Effector CD4-positive, alpha-beta T cell (primary cell): ENCODE data around the gene ZMYND8.
"Not testable (repeated sequence)": the region's sequence is repeated elsewhere in the genome, so short reads cannot be mapped to it uniquely, and the experiment has no call there.

Experiments
- DNase-seq: peaks from one replicate; pipeline ENCODE4 v3.0.0-alpha.2; 2020

The ZMYND8 gene

DNA sequence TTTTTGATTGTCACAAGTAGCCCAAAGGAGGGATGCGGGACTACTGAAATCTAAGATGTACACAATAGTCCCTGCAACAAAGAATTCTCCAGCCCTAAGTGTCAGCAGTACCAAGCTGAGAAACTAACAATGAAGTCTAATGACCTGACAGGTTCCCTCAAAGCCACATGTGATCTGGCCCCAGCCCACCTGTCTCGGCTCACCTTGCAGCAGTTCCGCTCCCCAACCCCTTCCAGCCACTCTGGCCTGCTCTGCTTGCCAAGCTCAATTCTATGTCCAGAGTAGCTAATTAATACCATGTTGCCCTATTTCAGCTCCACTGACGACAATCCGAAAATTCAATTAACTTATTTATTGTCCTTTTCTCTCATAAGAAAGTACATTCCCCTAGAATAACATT is 72.1 kb downstream of the ZMYND8 start:
- DNase-seq: no peak

DNA sequence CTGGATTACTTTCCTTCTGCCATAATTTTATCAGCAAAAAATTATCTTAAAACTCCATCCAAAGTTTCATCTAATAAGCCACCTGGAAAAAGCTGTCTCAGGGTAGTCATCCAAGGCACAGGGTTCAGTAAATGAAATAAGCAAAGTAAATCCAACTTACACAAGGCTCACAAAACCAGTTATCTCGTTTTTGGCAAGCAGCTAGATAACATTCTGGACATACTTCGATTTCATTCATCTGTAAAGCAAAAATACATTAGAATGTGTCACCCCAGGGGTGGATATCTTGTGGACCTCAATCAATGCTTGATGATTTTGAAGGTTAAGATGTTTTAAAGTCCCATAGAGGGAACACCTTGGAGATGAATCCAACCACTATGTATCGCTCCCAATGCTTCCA is 73.1 kb downstream of the ZMYND8 start:
- no peak for DNase-seq

DNA sequence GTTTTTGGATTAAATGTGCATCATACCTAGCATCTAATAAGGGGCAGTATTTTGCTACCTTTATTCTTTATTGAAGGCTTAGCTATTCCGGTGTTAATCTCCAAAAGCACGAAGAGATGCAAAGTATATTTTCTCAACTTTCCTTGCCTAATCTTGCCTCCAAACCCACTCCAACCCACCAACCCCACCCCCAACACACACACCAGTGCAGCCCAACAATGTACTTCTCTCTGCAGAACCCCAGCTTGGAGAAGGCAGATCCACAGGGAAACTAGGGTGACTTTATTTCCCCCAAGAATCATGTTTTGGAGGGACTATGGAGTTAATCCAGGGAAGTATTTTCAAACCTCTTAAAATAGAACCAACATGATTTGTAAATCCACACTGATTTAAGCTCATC is 73.6 kb downstream of the ZMYND8 start:
- DNase-seq: no peak

DNA sequence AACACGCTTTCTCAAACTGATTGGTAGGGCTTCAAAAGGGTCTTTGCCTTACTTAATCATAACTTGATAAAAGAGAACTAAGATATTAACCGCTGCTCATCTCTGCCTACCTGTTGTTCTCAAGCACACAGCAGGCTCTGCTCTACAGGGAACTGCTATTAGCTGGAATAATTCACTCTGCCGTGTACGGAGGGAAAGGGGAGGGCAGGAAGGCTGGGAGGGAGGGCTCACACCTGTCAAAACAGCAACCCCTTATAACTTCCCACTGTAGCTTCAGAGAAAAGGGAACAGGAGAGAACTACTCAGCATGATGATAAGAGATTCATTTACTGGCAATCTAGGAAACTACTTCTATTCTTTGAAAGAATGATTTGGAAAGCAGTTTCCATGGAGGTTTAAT is 75.1 kb downstream of the ZMYND8 start:
- no peak for DNase-seq

DNA sequence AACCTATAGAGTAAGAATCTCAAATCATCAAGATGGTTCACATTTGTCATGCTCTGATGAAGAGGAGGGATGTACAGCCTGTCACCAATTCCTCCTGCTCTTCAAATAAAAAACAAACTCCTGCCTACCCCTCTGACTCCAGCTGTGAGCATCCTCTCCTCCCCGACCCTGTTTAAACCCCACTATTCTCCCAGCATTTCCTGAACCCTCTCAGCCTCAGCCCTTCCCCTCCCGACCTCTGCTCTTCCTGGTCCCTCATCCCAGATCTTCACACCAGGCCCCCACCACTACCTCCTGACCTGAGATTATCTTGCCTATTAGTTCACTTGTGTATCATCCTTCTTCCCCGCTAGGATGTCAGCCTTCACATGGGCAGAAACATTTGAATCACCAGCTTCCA is 75.8 kb downstream of the ZMYND8 start:
- no peak for DNase-seq

DNA sequence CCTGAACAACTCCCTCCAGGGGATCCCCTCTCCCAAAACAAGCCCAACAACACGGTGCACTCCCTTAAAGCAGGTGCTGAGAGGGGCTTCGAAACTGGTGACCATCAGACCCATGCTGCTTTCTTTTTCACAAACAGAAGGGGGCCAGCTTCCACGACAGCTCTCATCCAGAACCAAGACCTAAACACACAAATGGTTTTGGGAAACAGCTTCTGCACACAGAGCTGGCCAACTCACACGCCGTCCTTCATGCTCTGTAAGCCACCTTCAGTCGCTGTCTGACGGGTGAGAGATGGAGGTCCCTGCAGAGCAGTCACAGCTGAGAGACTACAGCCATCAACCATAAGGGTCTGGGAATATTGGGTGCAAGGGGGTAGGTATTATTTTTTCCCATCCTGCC is 76.3 kb downstream of the ZMYND8 start:
- DNase-seq: no peak

DNA sequence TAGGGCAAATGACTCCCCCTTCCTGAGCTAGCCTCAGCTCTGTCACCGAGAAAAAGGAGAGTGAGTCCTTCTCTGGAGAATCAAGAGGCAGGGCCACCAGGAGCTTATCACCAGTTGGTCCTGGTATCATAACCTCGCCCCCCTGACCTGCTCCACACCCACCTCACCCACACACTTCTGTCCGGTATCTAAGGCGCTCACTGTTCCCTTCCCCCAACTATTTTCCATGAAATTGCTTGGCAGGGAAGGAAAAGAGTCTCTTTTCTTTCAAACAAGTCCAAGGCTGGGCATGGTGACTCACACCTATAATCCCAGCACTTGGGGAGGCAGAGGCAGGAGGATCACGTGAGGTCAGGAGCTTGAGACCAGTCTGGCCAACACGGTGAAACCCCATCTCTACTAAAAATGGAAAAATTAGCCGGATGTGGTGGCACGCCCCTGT is 77.6 kb downstream of the ZMYND8 start:
- DNase-seq: no peak

DNA sequence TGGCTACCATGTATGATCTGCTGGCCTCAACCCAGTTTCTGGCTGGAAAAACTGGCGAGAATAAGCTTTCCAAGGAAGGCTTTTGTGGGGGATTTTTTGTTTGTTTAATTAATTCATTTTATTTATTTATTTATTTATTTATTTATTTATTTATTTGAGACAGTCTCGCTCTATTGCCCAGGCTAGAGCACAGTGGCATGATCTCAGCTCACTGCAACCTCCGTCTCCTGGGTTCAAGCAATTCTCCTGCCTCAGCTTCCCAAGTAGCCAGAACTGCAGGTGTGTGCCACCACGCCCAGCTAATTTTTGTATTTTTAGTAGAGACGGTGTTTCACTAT is 79.0 kb downstream of the ZMYND8 start:
- not testable (repeated sequence) for DNase-seq

DNA sequence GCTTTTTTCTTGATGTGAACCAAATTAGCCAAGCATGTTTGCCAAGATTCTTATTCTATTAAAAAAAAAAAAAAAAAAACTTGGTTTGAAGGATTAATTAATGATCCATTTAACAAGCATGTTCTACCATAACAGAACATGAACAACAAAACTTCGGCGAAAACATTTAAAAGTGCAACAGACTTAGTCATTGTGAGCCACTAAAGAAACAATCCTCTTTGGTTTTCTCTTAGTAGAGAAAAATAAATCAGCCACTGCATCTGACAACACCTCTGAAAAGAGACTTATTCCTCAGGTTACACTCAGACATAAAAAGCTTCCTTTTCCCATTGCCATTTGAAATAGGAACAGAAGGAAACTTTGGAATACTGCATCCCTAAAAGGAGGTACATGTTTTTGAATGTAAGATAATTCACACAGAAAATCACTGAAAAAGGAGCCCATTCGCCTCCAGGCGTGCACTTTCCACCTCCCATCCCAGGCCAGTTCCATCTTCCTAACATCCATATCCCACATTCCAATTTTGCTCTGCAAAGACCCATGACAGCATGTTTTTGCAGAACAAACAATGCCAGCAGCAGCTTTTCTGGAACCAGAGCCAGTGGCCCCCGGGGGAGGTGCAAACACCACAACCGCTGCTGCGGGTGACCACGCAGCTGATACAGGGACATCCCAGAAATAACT is 79.5 kb downstream of the ZMYND8 start:
- no peak for DNase-seq

DNA sequence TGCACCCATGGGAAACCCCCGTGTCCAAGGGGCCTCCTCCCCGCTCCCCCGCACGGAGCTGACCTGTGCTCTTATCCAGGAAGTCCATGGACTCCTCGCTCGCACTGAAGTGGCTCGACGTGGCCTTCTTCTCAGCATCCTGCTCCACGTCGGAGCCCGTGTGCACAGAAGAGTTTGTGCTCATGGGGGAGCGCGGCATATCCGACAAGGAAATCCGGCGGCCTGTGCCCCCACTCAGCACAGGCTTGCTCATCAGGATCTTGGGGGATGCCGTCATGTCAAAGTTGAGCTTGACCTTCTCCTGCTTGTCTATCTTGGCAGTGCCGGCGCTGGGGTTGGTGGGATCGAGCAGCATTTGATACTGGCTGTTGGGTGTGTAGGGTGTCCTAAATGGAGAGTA is 80.2 kb downstream of the ZMYND8 start:
- no peak for DNase-seq

DNA sequence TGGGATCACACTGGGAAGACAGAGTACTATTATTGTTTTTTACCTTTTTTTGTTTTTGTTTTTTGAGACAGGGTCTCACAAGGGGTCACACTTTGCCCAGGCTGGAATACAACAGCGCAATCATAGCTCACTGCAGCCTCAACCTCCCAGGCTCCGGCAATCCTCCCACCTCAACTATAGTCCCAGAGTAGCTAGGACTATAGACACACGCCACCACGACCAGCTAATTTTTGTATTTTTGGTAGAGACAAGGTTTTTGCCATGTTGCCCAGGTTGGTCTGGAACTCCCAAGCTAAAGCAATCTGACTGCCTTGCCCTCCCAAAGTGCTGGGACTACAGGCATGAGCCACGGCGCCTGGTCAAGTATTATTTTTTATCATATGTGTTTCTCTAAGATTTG is 81.0 kb downstream of the ZMYND8 start:
- no peak for DNase-seq

DNA sequence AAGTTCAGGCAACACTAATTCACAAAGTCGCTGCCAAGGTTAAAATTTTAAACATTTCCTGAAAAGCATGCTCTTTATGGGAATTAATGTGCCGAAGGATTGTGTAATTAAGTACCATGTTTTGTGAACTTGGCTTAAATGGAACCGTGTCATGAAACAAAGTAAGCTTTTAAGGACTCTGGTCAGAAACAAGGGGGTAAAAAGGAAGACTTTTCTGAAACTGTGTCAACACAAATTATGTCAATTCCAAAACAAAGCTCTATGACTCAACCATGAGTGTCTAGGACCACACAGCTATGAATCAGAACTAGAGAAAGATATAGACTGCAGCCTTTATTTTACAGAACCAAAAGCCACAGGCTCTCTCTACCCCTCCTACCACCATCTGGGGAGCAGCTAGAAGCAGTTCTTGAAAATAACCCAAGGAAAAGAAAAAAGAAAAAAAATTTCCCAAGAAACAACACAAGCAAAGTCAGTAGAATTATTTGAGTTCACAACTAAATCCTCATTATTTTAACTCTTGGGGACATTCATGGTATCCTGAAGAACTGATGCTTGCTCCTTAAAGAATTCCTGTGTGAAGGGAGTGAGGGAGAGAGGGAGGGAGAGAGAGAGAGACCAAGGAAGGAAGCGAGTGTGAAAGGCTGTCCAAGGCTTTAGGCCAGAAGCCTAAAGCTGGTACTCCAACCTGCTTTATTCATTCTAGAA is 81.9 kb downstream of the ZMYND8 start:
- no peak for DNase-seq

DNA sequence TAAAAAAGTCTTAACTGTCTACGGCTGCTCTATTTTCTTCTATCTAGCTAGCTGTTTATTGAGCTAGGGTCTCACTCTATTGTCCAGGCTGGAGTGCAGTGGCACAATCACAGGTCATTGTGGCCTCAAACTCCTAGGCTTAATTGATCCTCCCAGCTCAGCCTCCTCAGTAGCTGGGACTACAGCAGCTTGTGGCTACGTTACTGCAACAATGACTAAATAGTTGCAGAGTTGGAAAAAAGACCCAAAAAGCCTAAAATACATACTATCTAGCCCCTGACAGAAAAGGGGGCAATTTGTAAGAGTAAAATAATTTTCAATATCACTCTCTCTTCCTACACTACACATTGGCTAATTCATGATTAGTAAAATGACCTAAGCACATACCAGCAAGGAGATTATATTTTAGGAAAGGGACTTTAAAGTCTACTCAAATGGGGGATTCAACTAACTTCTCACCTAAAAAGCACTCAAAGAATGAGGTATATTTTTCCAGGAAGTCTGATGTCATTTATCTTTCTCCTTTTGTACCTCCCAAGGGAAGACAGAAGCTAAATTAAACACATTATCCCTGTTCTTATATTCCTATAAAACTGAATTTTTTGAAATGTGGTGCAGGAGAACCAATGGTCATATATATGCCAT is 82.8 kb downstream of the ZMYND8 start:
- no peak for DNase-seq

DNA sequence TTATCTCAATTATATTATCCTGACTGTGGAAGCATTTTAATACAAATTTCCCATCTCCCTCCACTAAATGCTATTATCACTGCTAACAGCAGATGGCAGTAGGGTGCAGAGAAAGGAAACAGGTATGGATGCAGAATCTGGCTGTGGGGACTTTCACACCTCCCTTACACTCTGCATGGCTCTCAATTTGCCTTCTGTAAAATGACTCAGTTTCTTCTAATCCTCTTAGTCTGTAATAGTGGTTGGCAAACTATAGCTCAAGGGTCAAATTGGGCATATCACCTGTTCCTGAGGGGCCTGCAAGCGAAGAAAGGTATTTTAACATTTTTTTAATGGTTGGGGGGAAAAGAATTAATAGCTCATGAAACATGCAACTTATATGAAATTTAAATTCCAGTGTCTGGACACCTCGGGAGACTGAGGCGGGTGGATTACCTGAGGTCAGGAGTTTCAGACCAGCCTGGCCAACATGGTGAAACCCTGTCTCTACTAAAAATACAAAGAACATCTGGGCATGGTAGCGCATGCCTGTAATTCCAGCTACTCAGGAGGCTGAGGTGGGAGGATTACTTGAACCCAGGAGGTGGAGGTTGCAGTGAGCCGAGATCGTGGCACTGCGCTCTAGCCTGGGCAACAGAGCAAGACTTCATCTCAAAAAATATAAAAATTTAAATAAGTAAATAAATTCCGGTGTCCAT is 83.5 kb downstream of the ZMYND8 start:
- peak; percentile 45 for DNase-seq

DNA sequence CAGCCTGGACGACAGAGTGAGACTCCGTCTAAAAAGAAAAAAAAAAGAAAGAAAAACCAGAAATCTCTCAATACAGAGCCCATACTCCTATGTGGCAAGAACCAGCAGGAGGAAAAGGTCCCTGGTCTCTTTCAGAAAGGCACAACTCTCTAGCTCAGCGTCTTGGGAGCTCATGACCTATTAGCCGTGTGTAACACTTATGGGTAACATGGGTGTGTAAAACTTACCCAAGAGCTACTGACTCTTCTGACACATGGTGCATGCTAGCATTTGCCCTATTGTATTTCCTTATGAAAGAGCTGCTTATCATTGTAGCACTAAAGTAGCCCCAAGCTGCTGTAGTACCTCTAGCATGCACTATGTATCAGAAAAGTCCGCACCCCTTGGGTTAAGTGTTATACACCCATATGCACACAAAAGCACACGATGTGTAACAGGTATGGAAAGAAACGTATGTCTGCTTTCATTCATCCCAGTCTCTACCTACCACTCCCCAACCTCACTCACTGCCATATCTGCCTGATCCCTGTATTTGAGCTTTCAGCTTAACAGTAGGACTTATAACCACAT is 85.4 kb downstream of the ZMYND8 start:
- DNase-seq: no peak

DNA sequence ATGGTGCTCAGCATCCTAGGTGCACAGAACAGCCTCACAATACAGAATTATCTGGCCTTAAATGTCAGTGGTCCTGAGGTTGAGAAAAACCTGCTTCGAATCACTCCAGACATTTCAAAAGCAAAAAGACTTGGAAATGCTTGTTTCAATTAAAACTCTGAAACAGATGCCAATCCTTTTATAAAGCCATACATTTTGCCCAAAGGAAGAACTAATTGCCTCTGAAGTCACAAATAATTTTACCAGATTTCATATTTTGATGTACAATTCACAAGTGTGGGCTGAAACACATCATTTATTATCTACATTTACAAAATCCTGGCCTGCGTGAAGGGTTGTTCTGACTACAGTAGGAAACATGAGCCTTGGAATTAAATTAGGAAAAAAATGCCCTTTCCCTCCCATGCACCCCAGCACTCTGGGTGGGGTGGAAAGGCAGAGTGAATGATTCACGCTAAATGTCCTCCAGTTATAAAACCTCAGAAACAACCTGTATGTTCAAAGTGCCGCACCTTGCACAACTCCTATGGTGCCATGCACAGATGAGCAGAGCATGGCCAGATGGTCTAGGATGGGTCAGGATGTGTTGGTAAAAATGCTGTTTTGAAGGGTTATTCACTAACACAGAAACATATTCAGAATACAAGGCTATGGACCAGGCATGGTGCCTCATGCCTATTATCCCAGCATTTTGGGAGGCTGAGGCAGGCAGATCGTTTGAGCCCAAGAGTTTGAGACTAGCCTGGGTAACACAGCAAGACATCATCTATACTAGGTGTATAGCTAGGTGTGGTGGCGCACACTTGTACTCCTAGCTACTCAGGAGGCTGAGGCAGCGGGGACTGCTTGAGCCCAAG is 87.0 kb downstream of the ZMYND8 start:
- DNase-seq: no peak

DNA sequence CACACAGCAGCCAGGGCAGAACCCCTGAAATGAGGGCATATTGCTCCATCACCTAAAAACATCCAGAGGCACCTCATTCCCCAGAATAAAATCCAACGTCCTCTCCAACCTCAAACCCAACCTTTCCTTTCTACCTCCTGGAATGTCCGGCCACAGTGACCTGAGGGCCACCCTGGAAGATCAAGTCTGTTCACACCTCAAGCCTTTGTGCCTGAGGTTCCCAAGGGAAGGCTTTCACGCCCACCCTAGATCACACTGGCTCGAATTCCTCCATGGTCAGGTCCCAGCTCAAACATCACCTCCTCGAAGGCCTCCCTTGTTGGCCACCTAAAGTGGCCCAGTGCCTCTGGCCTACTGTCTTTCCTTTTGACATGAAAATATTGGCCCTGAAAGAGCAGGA is 88.9 kb downstream of the ZMYND8 start:
- DNase-seq: no peak

DNA sequence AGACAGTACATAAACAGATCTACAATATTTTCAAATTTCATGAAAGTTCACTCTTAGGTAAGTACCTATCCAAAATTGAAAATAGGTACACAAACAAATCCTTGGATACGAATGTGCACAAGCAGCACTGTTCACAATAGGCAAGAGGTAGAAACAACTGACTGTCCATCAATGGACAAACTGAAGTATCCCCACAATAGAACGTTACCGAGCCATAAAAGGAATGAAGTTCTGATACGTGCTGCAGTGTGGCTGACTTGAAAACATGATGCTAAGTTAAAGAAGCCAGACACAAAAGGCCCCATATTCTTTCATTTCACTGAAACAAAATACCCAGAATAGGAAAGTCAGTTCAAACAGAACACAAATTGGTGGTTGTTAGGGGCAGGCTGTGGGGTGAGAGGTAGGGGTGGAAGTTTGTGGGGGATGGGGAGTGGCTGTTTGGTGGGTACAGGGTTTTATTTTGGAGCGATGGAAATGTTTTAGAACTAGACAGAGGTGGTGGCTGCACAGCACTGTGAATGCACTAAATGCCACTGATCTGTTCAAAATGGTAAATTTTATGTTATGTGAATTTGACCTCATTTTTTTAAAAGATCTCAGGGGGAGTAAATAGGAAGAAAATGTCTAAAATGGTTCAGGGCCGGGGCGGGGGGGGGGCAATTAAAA is 89.5 kb downstream of the ZMYND8 start:
- no peak for DNase-seq

DNA sequence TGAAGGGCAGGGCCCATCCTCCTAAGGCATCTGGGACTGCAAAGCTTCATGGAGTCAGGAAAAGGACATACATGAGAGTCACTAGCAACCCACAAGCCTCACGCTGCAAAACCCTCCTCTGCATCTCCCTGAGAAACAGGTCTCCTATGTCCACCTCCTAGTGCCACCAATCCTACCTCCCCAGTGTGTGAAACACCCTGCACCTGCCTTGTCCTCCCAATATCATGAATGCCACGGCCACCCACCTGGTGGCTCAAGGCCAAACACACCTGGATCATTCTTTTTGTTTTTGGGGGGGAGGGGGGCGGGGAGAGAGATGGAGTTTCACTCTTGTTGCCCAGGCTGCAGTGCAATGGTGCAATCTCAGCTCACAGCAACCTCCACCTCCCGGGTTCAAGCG is 90.5 kb downstream of the ZMYND8 start:
- DNase-seq: no peak

DNA sequence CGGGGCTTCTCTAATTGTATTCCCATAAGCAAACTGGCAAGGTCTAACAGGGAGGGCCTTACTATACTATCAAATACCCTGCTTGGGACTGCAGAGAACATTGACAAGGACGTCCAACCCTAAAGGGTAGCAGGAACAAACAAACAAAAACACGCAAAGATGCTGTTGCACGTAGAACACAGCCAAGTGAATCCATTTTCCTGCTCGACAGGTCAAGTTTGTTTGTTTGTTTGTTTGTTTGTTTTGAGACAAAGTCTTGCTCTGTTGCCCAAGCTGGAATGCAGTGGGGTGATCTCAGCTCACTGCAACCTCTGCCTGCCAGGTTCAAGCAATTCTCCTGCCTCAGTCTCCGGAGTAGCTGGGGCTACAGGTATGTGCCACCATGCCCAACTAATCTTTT is 91.3 kb downstream of the ZMYND8 start:
- no peak for DNase-seq

DNA sequence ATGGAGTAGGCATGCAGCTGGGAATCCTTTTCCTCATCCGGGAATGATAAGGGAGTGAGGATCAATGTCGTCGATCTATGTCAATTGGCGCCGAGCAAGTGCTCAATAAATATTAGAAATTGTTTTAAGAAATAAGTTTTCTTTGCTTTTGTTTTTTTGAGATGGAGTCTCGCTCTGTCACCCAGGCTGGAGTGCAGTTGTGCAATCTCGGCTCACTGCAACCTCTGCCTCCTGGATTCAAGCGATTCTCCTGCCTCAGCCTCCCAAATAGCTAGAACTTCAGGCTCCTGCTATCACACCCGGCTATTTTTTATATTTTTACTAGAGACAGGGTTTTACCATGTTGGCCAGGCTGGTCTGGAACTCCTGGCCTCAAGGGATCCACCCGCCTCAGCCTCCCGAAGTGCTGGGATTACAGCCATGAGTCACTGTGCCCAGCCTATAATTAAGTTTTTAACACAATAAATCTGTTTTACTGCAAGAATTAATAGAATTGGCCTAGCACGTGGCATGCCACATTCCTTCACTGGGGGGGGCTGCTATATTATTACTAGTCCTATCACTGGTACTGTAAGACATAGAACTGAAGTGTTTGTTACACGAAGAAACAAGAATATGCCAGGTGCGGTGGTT is 92.2 kb downstream of the ZMYND8 start:
- DNase-seq: not testable (repeated sequence)
